ENCODE data around the gene ZMYND11.

The ZMYND11 gene

DNA sequence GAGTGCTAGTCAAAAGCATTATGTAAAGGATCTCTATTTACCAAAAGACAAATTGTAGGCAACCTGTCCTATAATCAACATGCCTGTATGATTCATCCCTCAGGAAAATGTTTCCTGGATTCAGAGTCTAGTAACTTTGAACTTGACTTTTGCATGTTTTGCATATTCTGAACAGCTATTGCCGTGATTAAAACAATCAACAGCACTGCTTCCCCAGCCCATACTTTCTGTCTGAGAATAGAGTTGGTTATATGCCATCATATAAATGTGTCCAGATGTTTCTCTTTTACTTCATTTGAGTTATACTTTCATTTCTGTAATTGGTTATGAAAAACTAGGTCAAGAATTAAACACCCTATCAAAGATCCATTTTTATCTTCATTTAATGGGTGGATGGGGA, 83.5 kb downstream of the ZMYND11 start:
- no peaks in the 10 kb centered on the region for H3K9me3 ChIP-seq (ENCODE audit: control insufficient read depth, insufficient read depth, low read depth, low read length)
- H3K4me3 ChIP-seq (ENCODE audit: low read depth, low read length), result no peak overlapping the region
- CTCF ChIA-PET, result interaction anchor here (1.4 to 2.1 kb wide), 2 partner anchors 9 to 12 kb away, joined by 6 to 11 read pairs; no protein-coding TSS in a partner anchor
- TF ChIP-seq ZNF513 (tag by site-specific recombination; IDR thresholded peaks at IDR 0.05) (no peak), YY2 (tag by site-specific recombination; IDR thresholded peaks at IDR 0.05) (no peak), ZNF10 (tag by site-specific recombination; IDR thresholded peaks at IDR 0.05) (no peak), ZNF514 (tag by site-specific recombination; IDR thresholded peaks at IDR 0.05) (no peak)
- H3K4me1 ChIP-seq (ENCODE audit: control insufficient read depth, insufficient read depth, low read length), result 0 out of 2 replicates have a peak, but pooled peaks cover 4% of the 10 kb centered on the region
- H3K27ac ChIP-seq (ENCODE audit: extremely low read depth, low read depth, low read length), result no peak overlapping the region
- H3K36me3 ChIP-seq (ENCODE audit: control insufficient read depth in 2 of 2, insufficient read depth in 1 of 2, low read length in 2 of 2), result no peaks in the 10 kb centered on the region
- POLR2A ChIA-PET, result no interaction called here

- ChIA-PET POLR2A (no interaction called here), CTCF (interaction anchor here (0.6 to 2.1 kb wide), 3 partner anchors 10 to 907 kb away, joined by 3 to 11 read pairs (median 4); no protein-coding TSS in a partner anchor)
- Histone ChIP-seq H3K36me3 (ENCODE audit: control insufficient read depth in 2 of 2, insufficient read depth in 1 of 2, low read length in 2 of 2) (no peaks in the 10 kb centered on the region), H3K4me3 (ENCODE audit: low read depth, low read length) (no peak overlapping the region), H3K9me3 (ENCODE audit: control insufficient read depth, insufficient read depth, low read depth, low read length) (no peaks in the 10 kb centered on the region), H3K4me1 (ENCODE audit: control insufficient read depth, insufficient read depth, low read length) (0 out of 2 replicates have a peak, but pooled peaks cover 4% of the 10 kb centered on the region), H3K27ac (ENCODE audit: extremely low read depth, low read depth, low read length) (no peak overlapping the region)
- TF ChIP-seq PRDM10 (tag by site-specific recombination; IDR thresholded peaks at IDR 0.05), result no peak
- no peak for TF ChIP-seq ZNF24 (tag by site-specific recombination; IDR thresholded peaks at IDR 0.05)
- no peak for TF ChIP-seq REST (tag by site-specific recombination; IDR thresholded peaks at IDR 0.05)
- TF ChIP-seq ZIC2 (tag by site-specific recombination; IDR thresholded peaks at IDR 0.05), result no peak
- TF ChIP-seq KLF16 (tag by site-specific recombination; IDR thresholded peaks at IDR 0.05), result no peak
- TF ChIP-seq ZNF184 (tag by site-specific recombination; IDR thresholded peaks at IDR 0.05), result no peak
- TF ChIP-seq, protein P1, sequence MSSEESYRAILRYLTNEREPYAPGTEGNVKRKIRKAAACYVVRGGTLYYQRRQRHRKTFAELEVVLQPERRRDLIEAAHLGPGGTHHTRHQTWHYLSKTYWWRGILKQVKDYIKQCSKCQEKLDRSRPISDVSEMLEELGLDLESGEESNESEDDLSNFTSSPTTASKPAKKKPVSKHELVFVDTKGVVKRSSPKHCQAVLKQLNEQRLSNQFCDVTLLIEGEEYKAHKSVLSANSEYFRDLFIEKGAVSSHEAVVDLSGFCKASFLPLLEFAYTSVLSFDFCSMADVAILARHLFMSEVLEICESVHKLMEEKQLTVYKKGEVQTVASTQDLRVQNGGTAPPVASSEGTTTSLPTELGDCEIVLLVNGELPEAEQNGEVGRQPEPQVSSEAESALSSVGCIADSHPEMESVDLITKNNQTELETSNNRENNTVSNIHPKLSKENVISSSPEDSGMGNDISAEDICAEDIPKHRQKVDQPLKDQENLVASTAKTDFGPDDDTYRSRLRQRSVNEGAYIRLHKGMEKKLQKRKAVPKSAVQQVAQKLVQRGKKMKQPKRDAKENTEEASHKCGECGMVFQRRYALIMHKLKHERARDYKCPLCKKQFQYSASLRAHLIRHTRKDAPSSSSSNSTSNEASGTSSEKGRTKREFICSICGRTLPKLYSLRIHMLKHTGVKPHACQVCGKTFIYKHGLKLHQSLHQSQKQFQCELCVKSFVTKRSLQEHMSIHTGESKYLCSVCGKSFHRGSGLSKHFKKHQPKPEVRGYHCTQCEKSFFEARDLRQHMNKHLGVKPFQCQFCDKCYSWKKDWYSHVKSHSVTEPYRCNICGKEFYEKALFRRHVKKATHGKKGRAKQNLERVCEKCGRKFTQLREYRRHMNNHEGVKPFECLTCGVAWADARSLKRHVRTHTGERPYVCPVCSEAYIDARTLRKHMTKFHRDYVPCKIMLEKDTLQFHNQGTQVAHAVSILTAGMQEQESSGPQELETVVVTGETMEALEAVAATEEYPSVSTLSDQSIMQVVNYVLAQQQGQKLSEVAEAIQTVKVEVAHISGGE (tag by site-specific recombination; conservative IDR thresholded peaks at IDR 0.05; ENCODE audit: low read depth), result no peak
- no peak for TF ChIP-seq YY2 (tag by site-specific recombination; IDR thresholded peaks at IDR 0.05)
- no peak for TF ChIP-seq MZF1 (tag by site-specific recombination; IDR thresholded peaks at IDR 0.05; ENCODE audit: borderline replicate concordance)
- no peak for TF ChIP-seq ZNF280D (tag by site-specific recombination; IDR thresholded peaks at IDR 0.05)
- no peak for TF ChIP-seq ZNF391 (tag by site-specific recombination; IDR thresholded peaks at IDR 0.05; ENCODE audit: borderline replicate concordance, low read depth)
- no peak for TF ChIP-seq ZNF23 (tag by site-specific recombination; IDR thresholded peaks at IDR 0.05; ENCODE audit: borderline replicate concordance)
- TF ChIP-seq ZNF677 (tag by site-specific recombination; IDR thresholded peaks at IDR 0.05), result no peak
- no peak for TF ChIP-seq SP3 (tag by site-specific recombination; IDR thresholded peaks at IDR 0.05)
Measured at GRCh38 chr10:219731-220472, 84.6 kb downstream of the ZMYND11 start.
